ENCODE data around the gene TMEM250. TPM values are rescaled to one million over a fixed set of nuclear protein-coding genes. Genes with fewer than 3 reads are reported as not detected.

TMEM250 gene, protein sequence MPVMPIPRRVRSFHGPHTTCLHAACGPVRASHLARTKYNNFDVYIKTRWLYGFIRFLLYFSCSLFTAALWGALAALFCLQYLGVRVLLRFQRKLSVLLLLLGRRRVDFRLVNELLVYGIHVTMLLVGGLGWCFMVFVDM
- total RNA-seq (2022; extraction: Qiagen RNA extraction) = 30.3 to 49.9 TPM (median 46.4 TPM) in 5 replicates

DNA sequence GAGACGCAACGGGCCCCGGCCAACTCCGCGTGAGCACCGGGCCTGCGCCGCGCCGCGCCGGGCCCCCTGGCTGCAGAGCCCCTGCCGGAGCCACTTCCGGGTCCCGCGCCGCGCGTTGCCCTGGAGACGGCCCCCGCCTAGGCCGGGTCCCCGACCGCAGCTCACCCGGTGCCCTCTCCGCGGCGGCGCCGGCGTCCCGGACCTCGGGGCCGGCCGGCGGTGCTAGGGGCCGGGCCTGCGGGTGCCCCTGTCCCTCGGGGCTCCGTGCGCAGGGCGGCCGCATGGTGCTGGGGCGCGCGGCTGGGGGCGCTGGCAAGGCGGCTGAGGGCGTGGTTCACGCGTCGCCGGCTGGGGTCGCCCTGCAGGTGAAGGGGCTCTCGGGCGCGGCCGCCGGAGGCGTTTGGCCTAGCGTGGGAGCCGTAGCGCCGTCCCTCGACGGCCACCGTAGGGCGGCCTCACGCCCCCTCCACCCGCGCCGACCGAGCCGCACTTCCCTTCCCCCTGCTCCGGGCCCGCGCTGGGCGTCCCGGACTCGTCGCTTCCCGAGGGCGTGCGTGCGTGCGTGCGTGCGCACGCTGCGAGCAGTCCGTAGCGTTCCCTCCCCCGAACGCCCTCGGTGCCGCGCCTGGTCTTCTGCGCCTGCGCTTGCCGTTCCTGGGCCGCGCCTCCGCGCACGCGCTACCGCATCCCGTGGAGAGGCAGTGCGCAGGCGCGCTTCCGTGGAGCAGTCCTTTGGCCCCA, at the start of gene TMEM250:
TSS of gene TMEM250 (minus strand) at position 556 of the 741 bp plus-strand sequence. CDS start 1,975 bp downstream, outside the sequence.

DNA sequence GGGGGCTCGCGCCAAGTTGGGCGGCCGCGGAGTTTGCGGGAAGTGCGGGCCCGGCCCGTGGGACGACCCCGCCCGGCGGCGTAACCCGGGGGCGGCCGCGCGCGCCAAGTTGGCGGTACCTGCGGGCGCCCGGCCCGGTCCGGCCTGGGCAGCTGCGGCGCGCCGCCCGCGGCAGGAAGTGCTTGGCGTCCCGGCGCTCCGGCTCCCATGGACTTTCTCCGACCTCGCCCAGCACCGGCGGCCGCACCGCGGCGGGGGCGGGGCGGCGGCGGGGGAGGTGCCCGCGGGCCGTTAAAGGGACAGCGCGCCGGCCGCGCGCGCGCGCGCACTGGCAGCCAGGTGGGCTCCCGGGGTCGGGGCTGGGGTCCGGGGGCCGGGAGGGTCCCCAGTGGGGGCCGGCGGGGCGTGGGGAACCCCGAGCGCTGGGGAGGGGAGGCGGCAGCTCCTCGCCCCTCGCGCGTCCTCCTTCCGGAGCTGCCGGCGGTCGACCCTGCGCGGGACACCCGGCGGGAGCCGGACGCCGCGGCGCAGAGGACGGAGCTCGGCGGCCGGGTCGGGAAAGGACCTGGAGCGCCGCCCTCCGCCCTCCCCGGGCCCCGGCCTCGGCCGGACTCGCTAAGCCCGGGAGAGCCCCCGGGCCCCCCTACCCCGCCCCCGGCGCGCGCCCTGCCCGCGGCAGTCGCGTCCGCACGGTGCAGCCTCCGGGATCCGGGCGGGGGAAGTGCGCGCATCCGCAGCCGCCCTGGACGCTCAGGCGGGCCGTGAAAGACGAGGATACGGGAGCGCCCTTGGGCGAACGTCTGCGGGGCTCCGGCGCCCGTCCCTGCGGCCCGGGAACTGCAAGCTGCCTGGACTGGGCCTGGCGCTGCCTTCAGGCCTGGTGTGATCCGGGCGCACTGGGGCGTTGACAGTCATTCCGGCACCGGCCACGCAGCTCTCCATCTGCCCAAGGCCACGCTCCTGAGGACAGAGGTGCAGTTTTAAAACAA, 23.3 kb downstream of the TMEM250 start, which contains the start of gene NACC2:
TSS of gene NACC2 (minus strand) at position 220 of the 989 bp plus-strand sequence. CDS start 44,768 bp downstream, outside the sequence.

Other genes starting within 250 kb of the TMEM250 start
- 20.5 to 22.9 TPM (median 21.5 TPM) in 5 replicates for gene CAMSAP1, start 211.3 kb downstream of the TMEM250 start, total RNA-seq (2022; extraction: Qiagen RNA extraction)
- 29.3 to 39.1 TPM (median 35.6 TPM) in 5 replicates for gene UBAC1, start 157.5 kb downstream of the TMEM250 start, total RNA-seq (2022; extraction: Qiagen RNA extraction)
- 22.1 to 39.3 TPM (median 34.7 TPM) in 5 replicates for gene NACC2, start 23.6 kb downstream of the TMEM250 start, total RNA-seq (2022; extraction: Qiagen RNA extraction)
- gene LHX3, start 86.3 kb upstream of the TMEM250 start, total RNA-seq (2022; extraction: Qiagen RNA extraction) = 0.05 to 0.20 TPM (median 0.12 TPM) in 5 replicates
- gene QSOX2, start 126.9 kb upstream of the TMEM250 start, total RNA-seq (2022; extraction: Qiagen RNA extraction) = 22.2 to 27.8 TPM (median 27.2 TPM) in 5 replicates
- 0.05 TPM in 1 of 5 replicates, not detected in the others for gene CCDC187, start 185.2 kb upstream of the TMEM250 start, total RNA-seq (2022; extraction: Qiagen RNA extraction)
- gene GPSM1, start 208.7 kb upstream of the TMEM250 start, total RNA-seq (2022; extraction: Qiagen RNA extraction) = 9.3 to 15.6 TPM (median 13.1 TPM) in 5 replicates
- 22.3 to 44.7 TPM (median 37.5 TPM) in 5 replicates for gene DNLZ, start 244.9 kb upstream of the TMEM250 start, total RNA-seq (2022; extraction: Qiagen RNA extraction)

All from A549 treated with Mapracorat at 1 μM for 4 hours (cell line).